Stomach (tissue), 4 donors: ENCODE measurements around the gene TKTL2.

Experiments used
- CTCF ChIP-seq, 7 experiments: fragments of 450-650 bp in 4 of 7; fragments of 200-600 bp in 3 of 7; sonication (generic) in 3 of 7; IDR thresholded peaks; one replicate each; pipeline ENCODE4 v1.5.1; 2016 to 2019; ENCODE audit warnings: antibody characterized with exemption in 7 of 7, control low read depth in 2 of 7, mild to moderate bottlenecking in 1 of 7
- EP300 ChIP-seq: sonication (generic); formaldehyde crosslinking; IDR thresholded peaks from one replicate; pipeline ENCODE4 v1.6.1; 2017; ENCODE audit warnings: antibody characterized with exemption
- POLR2A ChIP-seq, 4 donors: fragments of 450-650 bp; IDR thresholded peaks; one replicate each; pipeline ENCODE4 v1.6.1; 2016; ENCODE audit warnings: antibody characterized with exemption in 4 of 4, control low read depth in 2 of 4, mild to moderate bottlenecking in 1 of 4, moderate library complexity in 1 of 4

- no peak for TF ChIP-seq EP300
- TF ChIP-seq CTCF (IDR thresholded peaks at IDR 0.05): no peak
- no peak for TF ChIP-seq POLR2A (IDR thresholded peaks at IDR 0.05)
Measured at GRCh38 chr4:163474027-163474426, 473 bp upstream of the TKTL2 start.
